H1 (cell line): ENCODE data around the gene HAO2. TPM values are rescaled to one million over a fixed set of nuclear protein-coding genes. Genes with fewer than 3 reads are reported as not detected.

Experiments
- BRCA1 ChIP-seq: IDR thresholded peaks from 2 replicates; pipeline ENCODE4 v1.6.1; 2012; ENCODE audit warnings: low read depth, low read length, improper control_type of control experiment
- CBX8 ChIP-seq: fragments of 300-800, 300-1000 bp; sonication (generic); IDR thresholded peaks from 2 replicates; pipeline ENCODE4 v1.7.1; 2016; ENCODE audit warnings: low read depth, low read length, borderline replicate concordance
- HDAC6 ChIP-seq: IDR thresholded peaks from one replicate; pipeline ENCODE4 v1.7.1; 2012; ENCODE audit warnings: low read depth, mild to moderate bottlenecking, inconsistent platforms, low read length, moderate library complexity
- PHF8 ChIP-seq: fragments of 200-600 bp; sonication (generic); conservative IDR thresholded peaks from 2 replicates; pipeline ENCODE4 v1.7.1; 2012; ENCODE audit warnings: low read depth, mild to moderate bottlenecking, inconsistent platforms, low read length, moderate library complexity
- polyA plus RNA-seq, 7 experiments: library from polyadenylated mRNA; depleted of rRNA in 3 of 7; stranded (reverse) in 5 of 7; unstranded in 2 of 7; fragments of >200 nt in 5 of 7; fragments of 200-250 nt in 2 of 7; gene quantifications; 1 replicate in 5 of 7; 2 replicates in 1 of 7; 4 replicates in 1 of 7; pipeline versions ENCODE4 v1.2.1 to v1.2.3, GENCODE V29; 2011 to 2013; ENCODE audit warnings: missing spikeins in 2 of 7, mixed read lengths in 2 of 7
- total RNA-seq: library from RNA; stranded (reverse); fragmentation: NEBNext Ultra II Directional; extraction: Animal tissue kit (Norgen Biotek cat#: 25700); gene quantifications from 2 replicates; pipeline ENCODE4 v1.2.1, GENCODE V29; 2021

HAO2 gene
- total and polyA plus RNA-seq, 2 of the 8 experiments (the other 6 are each of a cell fraction or from before 2014, with no cell fraction given): not detected

- TF ChIP-seq BRCA1: no peak
- TF ChIP-seq CBX8: no peak
- no peak for TF ChIP-seq PHF8
- no peak for TF ChIP-seq HDAC6
Measured at GRCh38 chr1:119370748-119371147, 2.2 kb downstream of the HAO2 start (continued).
